ENCODE measurements around the gene PTPN3. TPM values are rescaled to one million over a fixed set of nuclear protein-coding genes. Genes with fewer than 3 reads are reported as not detected.

Gene PTPN3
- total and polyA plus RNA-seq, 8 donors = 8.0 to 16.6 (median 13.6) TPM

GRCh38 chr9:109507421-109507838 lies 9.3 kb upstream of the PTPN3 start:
- Histone ChIP-seq H3K9me3 (no peaks in the 10 kb centered on the region), H3K4me3 (no peak overlapping the region), H3K4me1 (peaks cover 0 to 12% (median 0%) of the 10 kb centered on the region in 3 donors), H3K36me3 (no peaks in the 10 kb centered on the region), H3K27ac (no peak overlapping the region), H3K27me3 (no peaks in the 10 kb centered on the region)
- TF ChIP-seq CTCF (IDR thresholded peaks at IDR 0.05) = no peak
- ATAC-seq (no peak), DNase-seq (no peak), FAIRE-seq (no peak)
- intact Hi-C loops (cut with DNase I) = no loop called here
- 75 to 82% methylated on average over 9 of the region's 9 CpGs for WGBS, 2 donors

DNA sequence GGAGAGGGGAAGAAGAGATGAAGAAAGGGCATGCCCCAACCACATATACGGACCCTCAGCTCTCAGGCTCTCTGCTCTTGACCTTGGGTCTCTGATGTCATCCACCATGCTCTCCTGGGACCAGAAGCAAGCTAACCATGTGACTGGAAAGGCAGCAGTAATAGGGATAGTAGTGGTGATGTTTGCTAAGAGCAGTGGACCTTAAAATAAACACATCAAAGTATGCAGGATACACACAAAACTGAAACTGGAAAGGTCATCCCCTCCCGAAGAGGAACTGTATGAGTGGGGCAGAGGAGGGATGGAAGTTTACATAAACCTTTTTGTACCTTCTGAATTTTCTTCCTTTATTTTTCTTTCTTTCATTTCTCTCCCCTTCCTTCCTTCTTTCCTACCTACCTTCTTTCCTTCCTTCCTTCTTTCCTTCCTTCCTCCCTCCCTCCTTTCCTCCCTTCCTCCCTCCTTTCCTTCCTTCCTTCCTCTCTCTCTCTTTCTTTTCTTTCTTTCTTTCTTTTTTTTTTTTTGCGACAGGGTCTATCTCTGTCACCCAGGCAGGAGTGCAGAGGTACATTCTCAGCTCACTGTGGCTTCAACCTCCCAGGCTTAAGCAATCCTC lies 8.1 kb upstream of the PTPN3 start:
- FAIRE-seq = no peak

DNA sequence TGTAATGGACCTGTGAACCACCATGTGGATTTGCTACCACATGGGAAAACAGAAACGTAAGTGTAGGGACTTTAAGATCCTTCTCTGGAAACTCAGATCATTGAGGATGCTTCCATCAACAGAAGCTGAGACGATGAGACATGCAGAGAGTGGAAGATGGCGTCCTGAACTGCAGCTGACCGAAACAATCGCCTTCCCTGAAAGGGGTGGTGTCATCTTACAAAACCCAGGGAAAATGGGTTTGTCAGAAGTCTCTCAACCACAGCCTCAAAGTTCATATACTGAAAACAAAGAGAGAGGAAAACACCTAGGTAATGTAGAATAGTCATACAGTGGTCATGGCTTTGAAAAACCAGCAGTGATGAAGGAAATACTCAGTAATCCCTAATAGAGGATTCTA lies 6.6 kb upstream of the PTPN3 start:
- no peaks in the 10 kb centered on the region for H3K36me3 ChIP-seq
- H3K4me3 ChIP-seq = no peak overlapping the region
- intact Hi-C loops (cut with DNase I) = no loop called here
- no peak for TF ChIP-seq CTCF (IDR thresholded peaks at IDR 0.05)
- H3K9me3 ChIP-seq = no peaks in the 10 kb centered on the region
- no peaks in the 10 kb centered on the region for H3K27me3 ChIP-seq
- H3K27ac ChIP-seq = no peak overlapping the region
- DNase-seq = no peak
- H3K4me1 ChIP-seq = peaks cover 0 to 2% (median 0%) of the 10 kb centered on the region in 3 donors
- no peak for FAIRE-seq
- ATAC-seq = no peak
- WGBS, 2 donors = 69 to 79% methylated on average over 5 of the region's 5 CpGs

More for the DNA sequence above, 8.1 kb upstream of the PTPN3 start:
- Histone ChIP-seq H3K4me3 (no peak overlapping the region), H3K9me3 (no peaks in the 10 kb centered on the region), H3K27ac (no peak overlapping the region), H3K4me1 (peaks cover 0 to 6% (median 0%) of the 10 kb centered on the region in 3 donors), H3K36me3 (no peaks in the 10 kb centered on the region), H3K27me3 (no peaks in the 10 kb centered on the region)
- ATAC-seq (peak in 3 of 4 donors; percentile 25 to 77 (median 68)), DNase-seq (no peak)
- TF ChIP-seq CTCF (IDR thresholded peaks at IDR 0.05) = no peak
- intact Hi-C loops (cut with DNase I) = no loop called here
- WGBS, 2 donors = 66 to 75% methylated on average over 3 of the region's 3 CpGs

- ATAC-seq = no peak
- 42 to 46% methylated on average over 5 of the region's 5 CpGs for WGBS, 2 donors
Measured at GRCh38 chr9:109500421-109500974, 2.4 kb upstream of the PTPN3 start.

More at GRCh38 chr9:109500421-109500974, 2.4 kb upstream of the PTPN3 start:
- no peaks in the 10 kb centered on the region for H3K9me3 ChIP-seq
- intact Hi-C loops (cut with DNase I) = no loop called here
- FAIRE-seq (no peak), DNase-seq (no peak)
- no peaks in the 10 kb centered on the region for H3K27me3 ChIP-seq
- peak overlapping the region in 3 of 4 donors; percentile 60 to 72 (median 64) for H3K27ac ChIP-seq
- no peaks in the 10 kb centered on the region for H3K36me3 ChIP-seq
- peak overlapping the region in 2 of 4 donors; percentile 46 to 49 for H3K4me3 ChIP-seq
- TF ChIP-seq CTCF (IDR thresholded peaks at IDR 0.05) = no peak
- peaks cover 11 to 19% (median 12%) of the 10 kb centered on the region in 3 donors for H3K4me1 ChIP-seq
